Glomerular endothelial cell (primary cell): Measurements from ENCODE around the gene GABRG3. TPM values are rescaled to one million over a fixed set of nuclear protein-coding genes. Genes with fewer than 3 reads are reported as not detected.

ENCODE experiments used
- DNase-seq: peaks from one replicate; pipeline ENCODE4 v3.0.0-alpha.2; 2011; ENCODE audit warnings: low read depth, low spot score; ENCODE audit errors: extremely low read depth
- total RNA-seq: library from RNA; depleted of rRNA; stranded (reverse); fragments of >200 nt; gene quantifications from 2 replicates; pipeline ENCODE4 v1.2.3, GENCODE V29; 2015

Gene GABRG3
- total RNA-seq, 1 donor from 2014 or later, result not detected

GRCh38 chr15:27541581-27541980 lies 570.6 kb downstream of the GABRG3 start:
- DNase-seq, result no peak

- DNase-seq, result no peak
These were observed 574.7 kb downstream of the GABRG3 start for GRCh38 chr15:27545494-27546255.

DNA sequence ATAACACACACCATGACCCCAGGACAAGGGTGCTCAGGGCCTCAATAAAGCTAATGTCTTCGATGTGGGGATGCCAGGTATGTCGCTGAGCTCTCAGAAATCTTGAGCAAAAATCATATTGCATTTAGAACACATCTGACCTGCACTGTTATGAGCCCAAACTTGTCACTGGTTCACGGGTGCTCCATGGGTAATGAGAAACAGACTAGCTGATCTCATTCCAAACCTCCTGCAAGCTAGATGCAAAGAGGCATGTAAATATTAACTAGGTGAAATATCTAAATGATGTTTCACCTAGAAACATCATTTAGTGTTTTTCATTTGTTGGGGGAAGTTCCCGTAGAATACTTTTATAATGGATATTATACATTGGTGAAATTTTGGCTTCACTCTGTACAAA lies 578.8 kb downstream of the GABRG3 start:
- no peak for DNase-seq

GRCh38 chr15:27550635-27551034 lies 579.7 kb downstream of the GABRG3 start:
- DNase-seq, result no peak

DNA sequence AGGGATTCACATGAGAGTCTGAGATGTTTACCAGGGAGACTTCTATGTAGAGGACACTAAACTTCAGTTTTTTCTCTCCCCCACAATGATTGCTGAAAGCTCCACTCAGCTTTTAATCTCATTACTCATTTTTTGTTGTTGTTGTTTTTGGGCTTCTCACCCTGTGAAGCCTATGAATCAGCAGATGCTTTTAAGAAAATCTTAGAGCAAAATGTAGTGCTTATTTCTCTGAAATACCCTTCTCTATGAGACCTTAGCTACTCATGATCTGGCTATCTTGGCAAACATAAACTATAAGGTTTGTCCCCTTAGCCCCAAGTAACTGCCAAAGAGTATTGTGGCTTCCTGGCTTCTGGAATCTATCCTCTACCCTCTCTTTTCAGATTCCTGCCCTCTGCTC lies 590.8 kb downstream of the GABRG3 start:
- no peak for DNase-seq

- no peak for DNase-seq
These were observed 592.9 kb downstream of the GABRG3 start for GRCh38 chr15:27563765-27564370.

- DNase-seq, result no peak
These were observed 593.7 kb downstream of the GABRG3 start for GRCh38 chr15:27564656-27565055.

DNA sequence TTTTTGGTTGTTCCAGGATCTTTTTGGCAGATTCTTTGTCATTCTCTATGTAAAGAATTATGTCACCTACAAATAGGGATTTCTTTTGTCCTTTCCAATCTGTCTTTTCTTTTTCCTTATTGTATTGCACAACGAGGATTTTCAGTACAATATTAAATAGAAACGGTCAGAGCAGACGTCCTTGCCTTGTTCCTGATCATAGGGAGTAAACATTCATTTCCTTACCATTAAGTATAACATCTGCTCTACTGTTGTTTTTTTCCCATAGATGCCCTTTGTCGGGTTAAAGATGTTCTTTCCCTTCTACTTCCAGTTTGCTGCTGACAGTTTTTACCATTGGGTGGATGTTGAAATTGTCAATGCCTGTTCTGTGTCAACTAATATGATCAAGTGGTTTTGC lies 599.8 kb downstream of the GABRG3 start:
- no peak for DNase-seq

GRCh38 chr15:27573805-27574485 lies 603.0 kb downstream of the GABRG3 start:
- no peak for DNase-seq

DNA sequence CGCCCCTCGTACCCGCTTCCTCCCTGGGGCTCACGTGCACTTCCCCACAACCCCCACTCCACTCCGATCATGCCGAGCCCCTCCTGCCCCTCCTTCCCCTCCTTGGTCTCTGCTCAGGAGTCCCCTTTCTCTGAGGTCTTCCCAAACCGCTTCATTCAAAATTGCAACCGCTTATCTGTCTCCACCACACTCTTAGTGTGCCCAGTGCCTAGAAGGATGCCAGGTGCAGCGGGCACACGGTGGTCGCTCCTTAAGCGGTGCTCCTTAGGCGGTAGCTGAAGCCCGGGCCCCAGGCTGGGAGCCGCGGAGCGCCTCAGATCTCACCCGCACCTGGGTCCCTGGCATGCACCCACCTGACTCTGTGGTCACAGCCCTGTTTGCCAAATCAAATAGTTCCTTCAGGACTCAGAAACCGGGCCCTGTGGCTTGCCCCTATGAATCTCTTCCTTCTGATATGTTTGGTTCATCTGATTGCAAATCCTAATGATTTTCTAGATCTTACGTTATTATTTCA lies 603.6 kb downstream of the GABRG3 start:
- DNase-seq, result no peak

- DNase-seq, result no peak
These were observed 604.5 kb downstream of the GABRG3 start for GRCh38 chr15:27575521-27575920.

DNA sequence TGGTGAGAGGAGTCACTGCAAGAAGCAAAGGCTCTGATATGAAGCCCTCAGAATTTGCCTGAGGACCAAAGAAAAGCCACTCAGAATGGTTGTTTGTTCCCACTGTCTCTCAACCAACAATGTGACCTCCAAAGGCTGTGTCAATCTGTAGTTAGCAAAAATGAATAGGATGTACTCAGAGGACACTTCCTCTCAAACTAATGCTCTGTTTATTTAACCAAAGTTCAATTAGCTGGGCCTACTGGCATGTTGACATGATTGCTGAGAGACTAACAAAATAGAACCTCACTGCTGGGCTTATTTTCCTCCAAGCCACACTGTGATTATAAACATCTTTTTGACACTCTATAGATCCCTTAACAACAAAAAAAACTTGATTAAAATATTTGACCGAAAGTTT lies 605.6 kb downstream of the GABRG3 start:
- no peak for DNase-seq

DNA sequence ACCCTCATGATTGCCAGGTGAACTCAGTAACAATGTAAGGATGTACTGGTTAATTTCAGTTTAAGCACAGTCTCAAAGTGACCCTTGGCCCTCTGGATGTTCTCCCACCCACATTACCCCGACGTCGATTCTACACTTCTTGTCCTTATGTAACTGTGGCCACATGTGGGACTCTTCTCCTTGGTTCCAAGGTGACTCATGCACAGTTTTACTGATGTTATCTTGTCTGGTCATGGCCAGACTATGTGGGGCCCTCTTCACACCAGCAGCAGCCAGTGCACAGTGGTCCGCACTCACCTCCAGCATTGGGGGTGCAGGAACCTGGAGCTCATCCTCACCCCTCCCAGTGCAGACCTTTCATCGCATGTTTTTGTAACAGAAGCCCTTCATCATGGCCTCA lies 608.8 kb downstream of the GABRG3 start:
- no peak for DNase-seq

DNA sequence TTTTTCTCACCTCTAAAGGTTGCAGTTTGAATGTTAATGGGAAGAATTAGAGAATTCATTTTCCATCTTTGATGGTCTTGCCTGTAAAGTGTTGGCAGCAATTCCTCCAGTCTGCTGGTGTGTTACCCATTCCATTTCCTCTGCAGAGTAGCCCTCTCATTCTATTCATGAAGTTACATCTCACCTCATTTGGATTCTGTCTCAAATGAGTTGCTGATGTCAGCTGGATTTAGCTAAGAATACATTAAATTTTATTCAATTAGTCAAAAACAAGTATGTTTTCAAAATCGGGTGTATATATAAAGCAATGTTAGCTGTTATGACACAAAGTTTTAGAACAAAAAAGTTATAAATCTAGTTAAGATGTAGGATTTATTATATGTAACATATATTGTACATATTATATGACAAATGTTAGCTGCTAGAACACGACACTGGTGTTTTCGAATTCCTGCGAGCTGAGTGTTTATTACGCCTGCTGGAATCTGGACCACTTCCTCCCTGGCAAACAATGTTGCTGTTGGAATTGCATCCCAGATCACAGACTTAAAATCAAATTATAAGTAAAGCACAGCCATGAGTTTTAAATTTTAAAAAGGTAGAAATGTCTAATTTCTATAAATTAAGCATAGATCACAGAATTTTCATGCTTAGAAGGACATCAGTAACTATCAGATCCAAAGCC lies 611.9 kb downstream of the GABRG3 start:
- DNase-seq, result no peak

DNA sequence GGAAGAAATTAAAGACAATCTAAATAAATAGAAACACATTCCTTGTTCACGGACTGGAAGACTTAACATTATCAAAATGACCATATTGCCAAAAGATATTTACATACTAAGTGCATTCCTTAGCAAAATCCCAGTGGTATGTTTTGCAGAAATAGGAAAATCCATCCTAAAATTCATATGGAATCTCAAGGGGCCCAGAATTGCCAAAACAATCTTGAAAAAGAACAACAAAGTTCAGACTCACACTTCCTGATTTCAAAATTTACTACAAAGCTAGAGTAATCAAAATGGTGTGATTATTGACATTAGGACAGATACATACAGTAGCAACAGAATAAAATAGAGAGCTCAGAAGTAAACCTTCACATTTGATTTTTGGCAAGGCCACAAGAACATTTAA lies 612.7 kb downstream of the GABRG3 start:
- DNase-seq, result no peak

GRCh38 chr15:27585041-27585640 lies 614.2 kb downstream of the GABRG3 start:
- DNase-seq, result no peak

GRCh38 chr15:27587810-27588209 lies 616.8 kb downstream of the GABRG3 start:
- DNase-seq, result no peak

- DNase-seq, result no peak
These were observed 618.3 kb downstream of the GABRG3 start for GRCh38 chr15:27589260-27589659.

DNA sequence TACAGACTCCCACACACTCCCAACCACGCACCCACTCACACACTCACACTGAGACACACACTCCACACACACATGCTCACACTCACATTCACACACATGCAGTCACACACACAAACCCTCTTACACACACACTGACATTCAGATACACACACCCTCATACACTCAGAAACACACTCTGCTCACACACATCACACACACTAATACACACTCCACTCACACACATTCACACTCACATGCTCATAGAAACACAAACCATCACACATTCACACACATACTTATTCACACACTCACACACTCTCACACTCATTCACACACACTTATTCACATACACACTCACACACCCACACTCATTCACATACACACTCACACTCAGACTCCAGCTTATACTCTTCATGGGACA lies 618.8 kb downstream of the GABRG3 start:
- DNase-seq, result no peak
